Vagina (tissue), 2 donors: ENCODE results near the gene F2. TPM values are rescaled to one million over a fixed set of nuclear protein-coding genes. Genes with fewer than 3 reads are reported as not detected.

ENCODE experiments used
- DNase-seq, 2 donors: peaks; one replicate each; pipeline ENCODE4 v3.0.0-alpha.2; 2017; ENCODE audit errors: extremely low spot score in 2 of 2
- H3K27ac ChIP-seq: fragments of 200-600 bp; sonication (generic); one replicate; pipeline ENCODE4 v1.5.1; 2019
- H3K27me3 ChIP-seq: fragments of 200-600 bp; sonication (generic); one replicate; pipeline ENCODE4 v1.5.1; 2019
- H3K36me3 ChIP-seq, 2 donors: fragments of 200-600 bp; sonication (generic); one replicate each; pipeline ENCODE4 v1.5.1; 2017 to 2019
- H3K4me1 ChIP-seq: fragments of 200-600 bp; sonication (generic); one replicate; pipeline ENCODE4 v1.5.1; 2019
- H3K4me3 ChIP-seq, 2 donors: fragments of 200-600 bp; sonication (generic); 1 replicate in 1 of 2; 2 replicates in 1 of 2; pipeline ENCODE4 v1.5.1; 2016 to 2019
- H3K9me3 ChIP-seq: fragments of 200-600 bp; sonication (generic); one replicate; pipeline ENCODE4 v1.5.1; 2019
- POLR2A ChIP-seq, 2 donors: fragments of 450-650 bp; IDR thresholded peaks; one replicate each; pipeline ENCODE4 v1.6.1; 2017; ENCODE audit warnings: antibody characterized with exemption in 2 of 2, mild to moderate bottlenecking in 2 of 2, moderate library complexity in 2 of 2
- POLR2AphosphoS5 ChIP-seq, 2 donors: sonication (generic); formaldehyde crosslinking; IDR thresholded peaks; one replicate each; pipeline ENCODE4 v1.9.0; 2017; ENCODE audit warnings: antibody characterized with exemption in 2 of 2, mild to moderate bottlenecking in 2 of 2, low read depth in 1 of 2; ENCODE audit not compliant: insufficient read depth in 1 of 2
- intact Hi-C: fragments of 100-400 bp; cut with DNase I; formaldehyde crosslinking; loops from one replicate; pipeline ENCODE4 v1.15.1; 2023
- total RNA-seq: library from RNA; depleted of rRNA; stranded (reverse); fragments of >200 nt; gene quantifications from one replicate; pipeline ENCODE4 v1.2.3, GENCODE V29; 2016
- TF ChIP-seq, protein P1 (sequence below), 3 experiments: fragments of 450-650 bp in 2 of 3; fragments of 200-600 bp in 1 of 3; sonication (generic) in 1 of 3; IDR thresholded peaks; one replicate each; pipeline ENCODE4 v1.5.1; 2017 to 2019; ENCODE audit warnings: antibody characterized with exemption in 3 of 3, mild to moderate bottlenecking in 2 of 3, moderate library complexity in 2 of 3

Gene F2
- total RNA-seq, 1 donor from 2014 or later, result not detected

DNA sequence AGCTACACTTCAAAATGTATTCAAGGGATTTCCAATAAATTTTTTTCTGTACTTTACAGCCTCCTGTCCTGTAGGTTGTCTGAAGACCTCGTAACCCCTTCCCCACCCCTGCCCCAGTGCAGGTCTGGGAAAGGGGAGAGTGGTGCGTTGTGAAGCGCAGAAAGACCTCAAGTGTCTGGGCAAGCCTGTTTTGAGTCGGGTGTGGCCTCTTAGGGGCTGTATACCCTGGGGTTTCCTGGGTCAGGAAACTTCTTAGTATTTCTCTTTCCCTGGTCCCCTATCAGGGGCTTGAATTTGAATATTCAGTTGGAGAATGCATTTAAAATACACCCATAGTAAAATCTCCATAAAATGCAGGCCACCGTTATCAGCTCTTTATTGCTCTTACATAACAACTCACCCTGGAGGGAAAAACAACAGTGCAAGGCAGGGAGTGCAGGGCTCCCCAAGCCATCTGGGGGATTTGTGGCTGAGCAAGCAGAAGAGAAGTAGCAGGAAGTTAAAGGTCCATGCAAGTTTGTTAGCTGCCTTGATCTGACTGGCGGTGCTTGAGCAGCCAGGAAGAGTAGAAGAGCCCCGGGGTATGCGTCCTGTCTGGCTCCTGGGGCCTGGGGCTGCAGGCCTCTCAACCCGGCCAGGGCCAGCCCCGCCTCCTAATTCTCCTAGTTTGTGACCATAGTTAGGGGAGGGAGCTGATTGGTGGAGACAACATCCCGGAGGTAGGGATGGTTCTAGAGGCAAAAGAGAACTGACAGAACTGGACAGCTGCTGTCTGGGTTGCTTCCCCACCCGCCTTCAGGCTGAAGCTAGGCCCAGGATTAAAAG, 44.3 kb upstream of the F2 start:
- H3K4me3 ChIP-seq, result no peak overlapping the region
- peak overlapping the region; percentile 84 for H3K27ac ChIP-seq
- H3K9me3 ChIP-seq, result no peaks in the 10 kb centered on the region
- H3K4me1 ChIP-seq, result peaks cover 46% of the 10 kb centered on the region
- H3K27me3 ChIP-seq, result no peaks in the 10 kb centered on the region
- no peak for DNase-seq
- TF ChIP-seq, protein P1, sequence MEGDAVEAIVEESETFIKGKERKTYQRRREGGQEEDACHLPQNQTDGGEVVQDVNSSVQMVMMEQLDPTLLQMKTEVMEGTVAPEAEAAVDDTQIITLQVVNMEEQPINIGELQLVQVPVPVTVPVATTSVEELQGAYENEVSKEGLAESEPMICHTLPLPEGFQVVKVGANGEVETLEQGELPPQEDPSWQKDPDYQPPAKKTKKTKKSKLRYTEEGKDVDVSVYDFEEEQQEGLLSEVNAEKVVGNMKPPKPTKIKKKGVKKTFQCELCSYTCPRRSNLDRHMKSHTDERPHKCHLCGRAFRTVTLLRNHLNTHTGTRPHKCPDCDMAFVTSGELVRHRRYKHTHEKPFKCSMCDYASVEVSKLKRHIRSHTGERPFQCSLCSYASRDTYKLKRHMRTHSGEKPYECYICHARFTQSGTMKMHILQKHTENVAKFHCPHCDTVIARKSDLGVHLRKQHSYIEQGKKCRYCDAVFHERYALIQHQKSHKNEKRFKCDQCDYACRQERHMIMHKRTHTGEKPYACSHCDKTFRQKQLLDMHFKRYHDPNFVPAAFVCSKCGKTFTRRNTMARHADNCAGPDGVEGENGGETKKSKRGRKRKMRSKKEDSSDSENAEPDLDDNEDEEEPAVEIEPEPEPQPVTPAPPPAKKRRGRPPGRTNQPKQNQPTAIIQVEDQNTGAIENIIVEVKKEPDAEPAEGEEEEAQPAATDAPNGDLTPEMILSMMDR (IDR thresholded peaks at IDR 0.05), result no peak
- peak in 1 of 2 donors; percentile 20 for TF ChIP-seq POLR2AphosphoS5 (IDR thresholded peaks at IDR 0.05; ENCODE audit: insufficient read depth in 1 of 2, low read depth in 1 of 2)
- H3K36me3 ChIP-seq, result peaks cover under 1 to 69% of the 10 kb centered on the region in 2 donors
- intact Hi-C loops, result no loop called here

DNA sequence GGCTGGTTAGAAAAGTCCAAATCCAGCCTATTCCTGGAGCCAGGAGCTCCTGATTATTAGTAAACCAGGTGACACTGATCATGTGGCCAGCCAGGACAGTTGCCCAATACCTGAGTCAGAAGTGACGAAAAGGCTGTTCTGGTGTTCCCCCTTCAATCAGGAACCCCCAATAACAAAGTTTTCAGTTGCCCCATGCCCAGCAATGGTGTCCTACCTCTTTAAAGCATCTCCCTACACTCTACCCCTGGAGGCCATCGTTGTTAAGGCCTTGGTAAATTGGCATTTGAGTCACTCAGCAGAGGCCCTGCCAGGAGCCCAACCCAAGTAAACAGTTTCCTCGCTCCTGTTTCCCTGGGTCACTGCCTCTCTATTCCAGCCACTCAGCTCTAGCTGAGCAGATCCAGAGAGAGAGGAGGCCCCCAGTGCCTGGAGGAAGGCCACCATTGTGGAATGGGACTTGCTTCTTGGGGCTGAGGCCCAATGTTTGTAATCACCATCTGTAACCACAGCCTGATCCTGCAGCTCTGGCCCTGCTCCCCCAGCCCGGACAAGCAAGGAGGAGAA, 43.6 kb upstream of the F2 start:
- Histone ChIP-seq H3K4me1 (peaks cover 46% of the 10 kb centered on the region), H3K36me3 (peaks cover 0 to 70% of the 10 kb centered on the region in 2 donors), H3K9me3 (no peaks in the 10 kb centered on the region), H3K27me3 (no peaks in the 10 kb centered on the region), H3K27ac (peak overlapping the region; percentile 84), H3K4me3 (no peak overlapping the region)
- intact Hi-C loops, result no loop called here
- DNase-seq, result no peak
- TF ChIP-seq, protein P1 (IDR thresholded peaks at IDR 0.05), result no peak
- TF ChIP-seq POLR2AphosphoS5 (IDR thresholded peaks at IDR 0.05; ENCODE audit: insufficient read depth in 1 of 2, low read depth in 1 of 2) (peak in 1 of 2 donors; percentile 78), POLR2A (IDR thresholded peaks at IDR 0.05) (no peak)

DNA sequence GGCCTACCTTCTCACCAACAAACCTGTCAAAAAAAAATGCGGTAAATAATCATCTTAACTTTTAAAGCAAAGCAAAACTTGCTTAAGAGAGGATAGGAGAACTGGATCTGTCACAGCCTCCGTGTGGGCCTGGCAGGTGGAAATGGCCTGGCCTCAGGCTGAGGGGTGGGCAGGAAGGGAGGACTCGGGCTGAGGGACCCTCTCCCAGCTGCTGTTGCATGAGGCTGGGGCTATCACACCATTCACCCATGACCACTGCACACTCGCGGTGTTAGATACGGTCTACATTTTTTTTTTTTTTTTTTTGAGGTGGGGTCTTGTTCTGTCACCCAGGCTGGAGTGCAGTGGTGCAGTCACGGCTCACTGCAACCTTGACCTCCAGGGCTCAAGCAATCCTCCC, 43.1 kb upstream of the F2 start:
- H3K27me3 ChIP-seq, result no peaks in the 10 kb centered on the region
- intact Hi-C loops, result no loop called here
- H3K4me3 ChIP-seq, result no peak overlapping the region
- peaks cover 0 to 70% of the 10 kb centered on the region in 2 donors for H3K36me3 ChIP-seq
- DNase-seq, result no peak
- peak overlapping the region; percentile 84 for H3K27ac ChIP-seq
- no peak for TF ChIP-seq POLR2A (IDR thresholded peaks at IDR 0.05)
- TF ChIP-seq POLR2AphosphoS5 (IDR thresholded peaks at IDR 0.05; ENCODE audit: insufficient read depth in 1 of 2, low read depth in 1 of 2), result no peak
- TF ChIP-seq, protein P1 (IDR thresholded peaks at IDR 0.05), result no peak
- H3K4me1 ChIP-seq, result peaks cover 41% of the 10 kb centered on the region
- H3K9me3 ChIP-seq, result no peaks in the 10 kb centered on the region

DNA sequence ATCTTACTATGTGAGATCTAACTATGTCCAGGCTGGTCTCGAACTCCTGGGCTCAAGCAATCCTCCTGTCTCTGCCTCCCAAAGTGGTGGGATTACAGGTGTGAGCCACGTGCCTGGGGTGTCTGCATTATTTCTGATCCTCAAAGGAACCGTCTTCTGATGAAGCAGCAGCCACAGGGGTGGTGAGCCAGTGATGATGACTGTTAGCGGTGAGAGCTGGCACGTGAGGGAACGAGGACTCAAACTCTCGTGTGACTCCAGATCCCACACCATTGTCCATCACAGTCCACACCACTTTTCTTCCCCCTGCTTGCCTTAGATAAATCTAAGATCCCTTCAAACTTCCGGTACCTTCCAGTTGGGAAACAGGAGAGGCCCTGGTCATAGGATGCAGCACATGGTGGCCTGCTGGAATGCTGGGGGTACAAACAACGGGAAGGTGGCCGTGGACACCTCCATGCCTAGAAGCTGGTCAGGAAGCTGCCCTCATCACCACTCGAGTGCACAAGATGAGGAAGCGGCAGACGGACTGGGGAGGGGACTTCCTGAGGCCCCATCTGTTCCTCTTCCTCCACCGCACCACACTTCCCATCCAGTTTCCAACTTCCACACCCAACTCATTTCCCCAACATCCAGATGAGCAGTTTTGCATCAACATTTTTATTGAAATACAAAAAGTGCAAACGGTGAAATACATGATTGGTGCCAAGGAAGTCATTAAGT, 42.4 kb upstream of the F2 start:
- Histone ChIP-seq H3K4me3 (no peak overlapping the region), H3K27ac (peak overlapping the region; percentile 84)
- TF ChIP-seq POLR2AphosphoS5 (IDR thresholded peaks at IDR 0.05; ENCODE audit: insufficient read depth in 1 of 2, low read depth in 1 of 2) (no peak), POLR2A (IDR thresholded peaks at IDR 0.05) (no peak)
- TF ChIP-seq, protein P1 (IDR thresholded peaks at IDR 0.05), result no peak

More for the DNA sequence above, 42.4 kb upstream of the F2 start:
- Histone ChIP-seq H3K9me3 (no peaks in the 10 kb centered on the region), H3K4me1 (peaks cover 41% of the 10 kb centered on the region), H3K36me3 (peaks cover 0 to 70% of the 10 kb centered on the region in 2 donors), H3K27me3 (no peaks in the 10 kb centered on the region)
- DNase-seq, result no peak
- intact Hi-C loops, result no loop called here
